Peyer's patch (tissue), 4 donors: ENCODE measurements around the gene LRP3. TPM values are rescaled to one million over a fixed set of nuclear protein-coding genes. Genes with fewer than 3 reads are reported as not detected.
"Not testable (repeated sequence)": the region's sequence is repeated elsewhere in the genome, so short reads cannot be mapped to it uniquely, and the experiment has no call there.

Source experiments
- DNase-seq, 3 donors: peaks; one replicate each; pipeline ENCODE4 v3.0.0-alpha.2; 2017 to 2019
- H3K27ac ChIP-seq, 4 donors: fragments of 200-600 bp; sonication (generic); one replicate each; pipeline ENCODE4 v1.5.1; 2016 to 2019
- H3K27me3 ChIP-seq, 2 donors: fragments of 200-600 bp; sonication (generic); one replicate each; pipeline ENCODE4 v1.5.1; 2019
- H3K36me3 ChIP-seq, 3 donors: fragments of 200-600 bp; sonication (generic); one replicate each; pipeline ENCODE4 v1.5.1; 2016 to 2019
- H3K4me1 ChIP-seq, 4 donors: fragments of 200-600 bp; sonication (generic); one replicate each; pipeline ENCODE4 v1.5.1; 2016 to 2019
- H3K4me3 ChIP-seq, 4 donors: fragments of 200-600 bp; sonication (generic); 1 replicate in 3 of 4; 2 replicates in 1 of 4; pipeline ENCODE4 v1.5.1; 2016 to 2019; ENCODE audit warnings: mild to moderate bottlenecking in 1 of 4
- H3K9me3 ChIP-seq, 4 donors: fragments of 200-600 bp; sonication (generic); one replicate each; pipeline ENCODE4 v1.5.1; 2016 to 2019; ENCODE audit warnings: mild to moderate bottlenecking in 1 of 4
- CTCF ChIP-seq, 6 experiments: fragments of 450-650 bp in 4 of 6; fragments of 200-600 bp in 2 of 6; sonication (generic) in 1 of 6; IDR thresholded peaks; one replicate each; pipeline ENCODE4 v1.5.1; 2017 to 2019; ENCODE audit warnings: antibody characterized with exemption in 6 of 6, mild to moderate bottlenecking in 3 of 6, moderate library complexity in 1 of 6
- POLR2A ChIP-seq, 2 donors: fragments of 450-650 bp; IDR thresholded peaks; one replicate each; pipeline ENCODE4 v1.5.1; 2017; ENCODE audit warnings: antibody characterized with exemption in 2 of 2, mild to moderate bottlenecking in 2 of 2, moderate library complexity in 2 of 2
- total RNA-seq, 4 donors: library from RNA; depleted of rRNA; stranded (reverse); fragments of >200 nt; gene quantifications; one replicate each; pipeline ENCODE4 v1.1.0, GENCODE V29; 2016

LRP3 gene
- total RNA-seq, 4 donors from 2014 or later: 6.7 to 25.6 (median 7.8) TPM

- TF ChIP-seq POLR2A (IDR thresholded peaks at IDR 0.05): no peak
- TF ChIP-seq CTCF (IDR thresholded peaks at IDR 0.05): no peak
- Histone ChIP-seq H3K27me3 (no peaks in the 10 kb centered on the region), H3K4me3 (no peak overlapping the region), H3K9me3 (no peaks in the 10 kb centered on the region), H3K36me3 (no peaks in the 10 kb centered on the region), H3K27ac (no peak overlapping the region), H3K4me1 (no peaks in the 10 kb centered on the region)
- DNase-seq: peak in 1 of 3 donors; percentile 18
These were observed 7.5 kb upstream of the LRP3 start for GRCh38 chr19:33186431-33187182.

GRCh38 chr19:33187183-33187540 is 7.0 kb upstream of the LRP3 start:
- DNase-seq: peak in 2 of 3 donors; percentile 59 to 65
- H3K27me3 ChIP-seq: no peaks in the 10 kb centered on the region
- H3K36me3 ChIP-seq: no peaks in the 10 kb centered on the region
- no peak overlapping the region for H3K4me3 ChIP-seq
- H3K9me3 ChIP-seq: no peaks in the 10 kb centered on the region
- TF ChIP-seq CTCF (IDR thresholded peaks at IDR 0.05): no peak
- TF ChIP-seq POLR2A (IDR thresholded peaks at IDR 0.05): no peak
- no peaks in the 10 kb centered on the region for H3K4me1 ChIP-seq
- H3K27ac ChIP-seq: no peak overlapping the region

DNA sequence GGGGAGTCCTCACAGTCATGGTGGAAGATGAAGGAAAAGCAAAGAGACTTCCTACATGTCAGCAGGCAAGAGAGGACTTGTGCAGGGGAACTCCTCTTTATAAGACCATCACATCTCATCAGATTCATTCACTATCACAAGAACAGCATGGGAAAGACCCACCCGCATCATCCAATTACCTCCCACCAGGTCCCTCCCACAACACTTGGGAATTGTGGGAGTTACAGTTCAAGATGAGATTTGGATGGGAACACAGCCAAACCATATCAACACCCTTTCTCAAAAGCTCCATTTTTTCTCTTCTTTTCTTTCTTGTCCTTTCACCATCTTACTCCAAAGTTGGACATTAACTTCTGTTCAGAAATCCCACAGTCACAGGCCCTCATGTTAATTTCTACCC is 4.7 kb upstream of the LRP3 start:
- no peak overlapping the region for H3K27ac ChIP-seq
- no peaks in the 10 kb centered on the region for H3K27me3 ChIP-seq
- DNase-seq: no peak
- H3K4me1 ChIP-seq: no peaks in the 10 kb centered on the region
- no peaks in the 10 kb centered on the region for H3K36me3 ChIP-seq
- no peak for TF ChIP-seq CTCF (IDR thresholded peaks at IDR 0.05)
- TF ChIP-seq POLR2A (IDR thresholded peaks at IDR 0.05): no peak
- no peaks in the 10 kb centered on the region for H3K9me3 ChIP-seq
- H3K4me3 ChIP-seq: no peak overlapping the region

- H3K4me3 ChIP-seq, H3K27me3 ChIP-seq, H3K9me3 ChIP-seq, H3K27ac ChIP-seq, H3K36me3 ChIP-seq: not testable (repeated sequence)
- peak in 1 of 3 donors; percentile 5 for DNase-seq
- H3K4me1 ChIP-seq: peaks cover 0 to 13% (median 4%) of the 10 kb centered on the region in 4 donors
These were observed 3.0 kb upstream of the LRP3 start for GRCh38 chr19:33191092-33191491.

DNA sequence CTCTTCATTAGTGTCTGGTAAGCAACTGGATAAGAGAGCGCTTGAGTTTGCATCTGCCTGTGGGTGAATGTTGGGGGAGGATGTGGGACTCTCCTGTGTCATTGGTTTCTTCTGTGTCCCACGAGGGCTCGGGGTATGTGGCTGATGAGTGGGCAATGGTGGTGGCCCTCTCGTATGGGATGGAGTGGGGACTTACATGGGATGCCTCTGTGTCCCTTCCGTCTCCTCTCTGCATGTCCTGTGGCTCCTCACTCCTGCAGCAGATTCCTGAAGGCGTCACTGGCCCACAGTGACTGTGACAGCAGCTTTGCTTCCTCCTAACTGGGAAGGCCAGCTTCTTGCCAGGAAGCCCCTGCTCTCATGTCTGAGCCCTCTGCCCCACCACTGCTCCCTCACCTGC is 2.6 kb upstream of the LRP3 start:
- Histone ChIP-seq H3K4me1 (peaks cover 0 to 13% (median 4%) of the 10 kb centered on the region in 4 donors), H3K27ac (no peak overlapping the region), H3K36me3 (no peaks in the 10 kb centered on the region), H3K4me3 (no peak overlapping the region), H3K9me3 (no peaks in the 10 kb centered on the region), H3K27me3 (no peaks in the 10 kb centered on the region)
- DNase-seq: peak in 1 of 3 donors; percentile 12
- TF ChIP-seq CTCF (IDR thresholded peaks at IDR 0.05): no peak
- no peak for TF ChIP-seq POLR2A (IDR thresholded peaks at IDR 0.05)

DNA sequence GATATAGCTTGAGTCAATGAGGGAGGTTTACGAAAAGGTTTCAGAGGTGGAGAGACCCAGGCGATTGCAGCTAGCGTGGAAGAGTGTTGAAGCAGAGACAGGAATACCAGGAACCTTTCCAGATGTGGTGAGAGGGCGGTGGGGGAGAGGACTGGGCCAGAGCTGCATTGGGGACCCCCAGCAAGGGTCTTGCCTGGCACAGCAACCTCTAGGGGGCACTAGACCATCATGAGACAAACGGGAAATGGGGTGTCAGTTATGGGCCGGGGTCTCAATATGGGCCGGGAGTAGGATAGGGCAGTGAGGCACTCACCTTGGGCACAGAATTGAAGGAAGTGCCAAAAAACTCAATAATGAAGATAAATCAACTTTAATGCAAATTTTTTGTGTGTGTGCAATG is 2.1 kb upstream of the LRP3 start:
- H3K36me3 ChIP-seq: no peaks in the 10 kb centered on the region
- no peaks in the 10 kb centered on the region for H3K27me3 ChIP-seq
- DNase-seq: peak in 1 of 3 donors; percentile 26
- H3K9me3 ChIP-seq: no peaks in the 10 kb centered on the region
- TF ChIP-seq POLR2A (IDR thresholded peaks at IDR 0.05) (no peak), CTCF (IDR thresholded peaks at IDR 0.05) (no peak)
- H3K27ac ChIP-seq: no peak overlapping the region
- peaks cover 0 to 13% (median 4%) of the 10 kb centered on the region in 4 donors for H3K4me1 ChIP-seq
- H3K4me3 ChIP-seq: no peak overlapping the region
